MM.1S (cell line): ENCODE measurements around the gene MACROD2.

Experiments
- DNase-seq: peaks from one replicate; pipeline ENCODE4 v3.0.0-alpha.2; 2015
- H2AFZ ChIP-seq: fragments of 300-600 bp; sonication (generic); 2 replicates; pipeline ENCODE4 v1.6.0; 2016; ENCODE audit warnings: antibody characterized with exemption, low read length
- H3F3A ChIP-seq: fragments of 300-600 bp; sonication (generic); 2 replicates; pipeline ENCODE4 v1.6.1; 2016; ENCODE audit warnings: mild to moderate bottlenecking, antibody characterized with exemption, low read length, moderate library complexity, mixed read lengths; ENCODE audit not compliant: insufficient read depth
- H3K27ac ChIP-seq: fragments of 300-600 bp; sonication (generic); 2 replicates; pipeline ENCODE4 v1.5.1; 2016; ENCODE audit warnings: mild to moderate bottlenecking, low read length
- H3K27me3 ChIP-seq: fragments of 300-600 bp; sonication (generic); replicated peaks from 2 replicates; pipeline ENCODE4 v1.6.0; 2016; ENCODE audit warnings: low read length; ENCODE audit not compliant: insufficient read depth
- H3K36me3 ChIP-seq: fragments of 300-600 bp; sonication (generic); replicated peaks from 2 replicates; pipeline ENCODE4 v1.6.1; 2016; ENCODE audit warnings: mild to moderate bottlenecking, low read length, mixed read lengths; ENCODE audit not compliant: insufficient read depth
- H3K4me1 ChIP-seq: fragments of 300-600 bp; sonication (generic); 2 replicates; pipeline ENCODE4 v1.6.1; 2016; ENCODE audit warnings: low read length, mixed read lengths
- H3K4me2 ChIP-seq: fragments of 300-600 bp; sonication (generic); 2 replicates; pipeline ENCODE4 v1.6.0; 2016; ENCODE audit warnings: low read depth, low read length
- H3K4me3 ChIP-seq: fragments of 300-600 bp; sonication (generic); 2 replicates; pipeline ENCODE4 v1.5.1; 2016; ENCODE audit warnings: low read length, mixed read lengths
- H3K79me2 ChIP-seq: fragments of 300-600 bp; sonication (generic); 2 replicates; pipeline ENCODE4 v1.6.1; 2016; ENCODE audit warnings: mixed run types, low read length, mixed read lengths
- H3K9ac ChIP-seq: fragments of 300-600 bp; sonication (generic); 2 replicates; pipeline ENCODE4 v1.6.1; 2016; ENCODE audit warnings: low read length, mixed read lengths
- H3K9me2 ChIP-seq: fragments of 300-600 bp; sonication (generic); replicated peaks from 2 replicates; pipeline ENCODE4 v1.6.1; 2016; ENCODE audit warnings: mild to moderate bottlenecking, low read length, mixed read lengths; ENCODE audit not compliant: insufficient read depth
- H3K9me3 ChIP-seq: fragments of 300-600 bp; sonication (generic); replicated peaks from 2 replicates; pipeline ENCODE4 v1.6.1; 2016; ENCODE audit warnings: mild to moderate bottlenecking, low read length, mixed read lengths; ENCODE audit not compliant: insufficient read depth
- H4K20me1 ChIP-seq: fragments of 300-600 bp; sonication (generic); 2 replicates; pipeline ENCODE4 v1.6.1; 2016; ENCODE audit warnings: mild to moderate bottlenecking, low read length, moderate library complexity, mixed read lengths; ENCODE audit not compliant: insufficient read depth
- EZH2 ChIP-seq: fragments of 300-600 bp; sonication (generic); optimal IDR thresholded peaks from 2 replicates; pipeline ENCODE3; 2017; ENCODE audit warnings: low read depth, mild to moderate bottlenecking, antibody characterized with exemption, low read length, mixed read lengths
- EZH2phosphoT487 ChIP-seq: fragments of 300-600 bp; sonication (generic); IDR thresholded peaks from 2 replicates; pipeline ENCODE4 v1.6.1; 2018; ENCODE audit warnings: antibody characterized with exemption, low read length
- TF ChIP-seq, protein P1 (sequence below): fragments of 300-600 bp; sonication (generic); IDR thresholded peaks from 2 replicates; pipeline ENCODE4 v1.5.1; 2016; ENCODE audit warnings: antibody characterized with exemption, low read length, mixed read lengths

The MACROD2 gene

DNA sequence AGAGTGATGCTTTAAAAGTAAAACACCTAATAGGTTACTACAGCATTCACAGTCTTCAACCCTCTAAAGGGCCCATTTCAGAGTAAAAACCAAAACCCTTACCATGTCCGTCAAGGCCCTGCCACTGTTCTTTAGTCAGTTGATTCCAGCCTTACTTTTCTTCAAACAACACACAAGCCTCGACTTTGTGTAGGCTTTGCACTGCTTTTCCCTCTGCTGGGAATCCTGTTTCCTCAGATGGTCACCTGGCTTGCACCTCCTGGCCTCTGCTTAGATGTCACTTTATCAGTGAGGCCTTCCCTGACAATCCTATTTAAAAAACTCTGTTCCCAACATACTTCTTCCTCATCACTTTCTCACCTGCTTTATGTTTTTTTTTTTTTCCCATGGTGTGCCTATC, 419.2 kb downstream of the MACROD2 start:
- no peaks in the 10 kb centered on the region for H3K9me2 ChIP-seq
- no peaks in the 10 kb centered on the region for H3K36me3 ChIP-seq

DNA sequence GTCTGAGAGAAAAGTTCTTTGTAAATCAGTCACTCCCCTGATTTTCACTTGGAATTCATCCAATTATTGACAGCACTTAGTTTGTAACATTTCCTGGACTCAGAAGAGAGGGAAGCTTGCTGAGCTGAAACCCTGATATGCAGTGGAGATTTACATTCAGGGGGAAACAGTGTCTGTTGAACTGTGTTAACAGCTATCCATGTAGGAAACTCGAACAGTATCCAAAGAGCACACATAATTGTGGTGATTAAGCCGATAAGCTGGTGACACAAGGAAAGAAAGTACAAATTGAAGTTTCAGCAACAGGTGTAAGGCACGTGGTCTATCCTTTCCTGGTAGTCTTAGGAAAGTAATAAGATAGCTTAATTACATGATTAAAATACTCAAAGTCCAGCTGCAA, 420.2 kb downstream of the MACROD2 start:
- H3K27ac ChIP-seq: no peak overlapping the region
- DNase-seq: no peak
- no peak overlapping the region; the same call in 1 of the 2 replicates for H2AFZ ChIP-seq
- no peaks in the 10 kb centered on the region for H3K9me2 ChIP-seq
- no peak overlapping the region for H3K4me3 ChIP-seq
- no peaks in the 10 kb centered on the region for H3K4me1 ChIP-seq
- H3F3A ChIP-seq: no peaks in the 10 kb centered on the region
- H3K9me3 ChIP-seq: no peaks in the 10 kb centered on the region
- no peak overlapping the region for H3K4me2 ChIP-seq
- H4K20me1 ChIP-seq: no peaks in the 10 kb centered on the region
- no peaks in the 10 kb centered on the region for H3K27me3 ChIP-seq
- no peaks in the 10 kb centered on the region for H3K36me3 ChIP-seq
- H3K9ac ChIP-seq: no peak overlapping the region
- no peaks in the 10 kb centered on the region for H3K79me2 ChIP-seq
- TF ChIP-seq, protein P1, sequence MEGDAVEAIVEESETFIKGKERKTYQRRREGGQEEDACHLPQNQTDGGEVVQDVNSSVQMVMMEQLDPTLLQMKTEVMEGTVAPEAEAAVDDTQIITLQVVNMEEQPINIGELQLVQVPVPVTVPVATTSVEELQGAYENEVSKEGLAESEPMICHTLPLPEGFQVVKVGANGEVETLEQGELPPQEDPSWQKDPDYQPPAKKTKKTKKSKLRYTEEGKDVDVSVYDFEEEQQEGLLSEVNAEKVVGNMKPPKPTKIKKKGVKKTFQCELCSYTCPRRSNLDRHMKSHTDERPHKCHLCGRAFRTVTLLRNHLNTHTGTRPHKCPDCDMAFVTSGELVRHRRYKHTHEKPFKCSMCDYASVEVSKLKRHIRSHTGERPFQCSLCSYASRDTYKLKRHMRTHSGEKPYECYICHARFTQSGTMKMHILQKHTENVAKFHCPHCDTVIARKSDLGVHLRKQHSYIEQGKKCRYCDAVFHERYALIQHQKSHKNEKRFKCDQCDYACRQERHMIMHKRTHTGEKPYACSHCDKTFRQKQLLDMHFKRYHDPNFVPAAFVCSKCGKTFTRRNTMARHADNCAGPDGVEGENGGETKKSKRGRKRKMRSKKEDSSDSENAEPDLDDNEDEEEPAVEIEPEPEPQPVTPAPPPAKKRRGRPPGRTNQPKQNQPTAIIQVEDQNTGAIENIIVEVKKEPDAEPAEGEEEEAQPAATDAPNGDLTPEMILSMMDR: no peak
- TF ChIP-seq EZH2phosphoT487: no peak
- TF ChIP-seq EZH2: no peak

More for the DNA sequence above, 419.2 kb downstream of the MACROD2 start:
- Histone ChIP-seq H3K27ac (no peak overlapping the region), H3K79me2 (no peaks in the 10 kb centered on the region), H3K4me3 (no peak overlapping the region), H3F3A (no peaks in the 10 kb centered on the region), H3K9ac (no peak overlapping the region), H3K4me2 (no peak overlapping the region), H2AFZ (no peak overlapping the region), H4K20me1 (no peaks in the 10 kb centered on the region), H3K4me1 (no peaks in the 10 kb centered on the region), H3K27me3 (no peaks in the 10 kb centered on the region), H3K9me3 (no peaks in the 10 kb centered on the region)
- TF ChIP-seq, protein P1: no peak
- TF ChIP-seq EZH2phosphoT487: no peak
- no peak for TF ChIP-seq EZH2
- no peak for DNase-seq

DNA sequence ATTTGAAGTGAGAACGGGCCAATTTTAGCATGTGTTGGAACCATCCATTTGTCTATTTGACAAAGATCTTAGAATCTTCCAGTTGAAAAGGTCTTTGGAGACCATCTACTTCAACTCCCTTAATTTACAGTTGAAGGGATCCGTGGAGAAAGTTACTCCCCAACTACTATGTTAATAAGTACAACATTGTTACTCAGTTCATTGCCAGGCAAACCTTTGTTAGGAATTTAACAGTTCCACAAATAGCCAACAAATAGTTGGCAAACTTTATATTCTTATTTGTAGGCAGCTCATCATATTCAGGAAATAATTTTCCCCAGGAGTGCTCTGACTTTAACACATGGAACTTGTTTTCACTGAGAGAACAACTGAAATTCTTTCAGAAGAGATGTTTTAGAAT, 423.1 kb downstream of the MACROD2 start:
- H3K4me2 ChIP-seq: no peak overlapping the region
- no peak for TF ChIP-seq EZH2
- H3K27me3 ChIP-seq: no peaks in the 10 kb centered on the region
- H3F3A ChIP-seq: no peaks in the 10 kb centered on the region
- H3K9me2 ChIP-seq: no peaks in the 10 kb centered on the region
- H3K27ac ChIP-seq: no peak overlapping the region
- H3K4me3 ChIP-seq: no peak overlapping the region
- no peaks in the 10 kb centered on the region for H3K9me3 ChIP-seq
- H3K9ac ChIP-seq: no peak overlapping the region
- no peak overlapping the region for H2AFZ ChIP-seq
- no peaks in the 10 kb centered on the region for H3K79me2 ChIP-seq
- no peaks in the 10 kb centered on the region for H4K20me1 ChIP-seq
- no peaks in the 10 kb centered on the region for H3K4me1 ChIP-seq
- DNase-seq: no peak
- no peaks in the 10 kb centered on the region for H3K36me3 ChIP-seq

- Histone ChIP-seq H3K4me3 (no peak overlapping the region), H3K4me1 (no peaks in the 10 kb centered on the region), H3K9me2 (no peaks in the 10 kb centered on the region), H3K27ac (no peak overlapping the region), H2AFZ (no peak overlapping the region), H3K9ac (no peak overlapping the region), H3K9me3 (no peaks in the 10 kb centered on the region), H3K79me2 (no peaks in the 10 kb centered on the region), H4K20me1 (no peaks in the 10 kb centered on the region), H3F3A (no peaks in the 10 kb centered on the region), H3K4me2 (no peak overlapping the region), H3K27me3 (no peaks in the 10 kb centered on the region), H3K36me3 (no peaks in the 10 kb centered on the region)
- no peak for DNase-seq
- TF ChIP-seq EZH2phosphoT487 (no peak), EZH2 (no peak)
- TF ChIP-seq, protein P1: no peak
Measured at GRCh38 chr20:14422892-14423291, 427.6 kb downstream of the MACROD2 start.
